NT2/D1 (cell line): ENCODE results near the gene OR4D5.

ENCODE experiments used
- DNase-seq: peaks from one replicate; pipeline ENCODE4 v3.0.0-alpha.2; 2011; ENCODE audit warnings: low read depth, low spot score
- H3K27me3 ChIP-seq: 2 replicates; pipeline ENCODE4 v1.6.0; 2011; ENCODE audit warnings: mild to moderate bottlenecking; ENCODE audit not compliant: insufficient read length, insufficient read depth
- H3K36me3 ChIP-seq: 2 replicates; pipeline ENCODE4 v1.6.1; 2011; ENCODE audit warnings: mild to moderate bottlenecking, low read length, mixed read lengths; ENCODE audit not compliant: insufficient read depth, insufficient read length
- H3K4me1 ChIP-seq: 2 replicates; pipeline ENCODE4 v1.5.1; 2011; ENCODE audit not compliant: insufficient read depth, insufficient read length
- H3K4me3 ChIP-seq: 2 replicates; pipeline ENCODE4 v1.5.1; 2011; ENCODE audit warnings: low read depth; ENCODE audit not compliant: insufficient read length
- H3K9ac ChIP-seq: 2 replicates; pipeline ENCODE4 v1.6.0; 2011; ENCODE audit warnings: low read depth; ENCODE audit not compliant: insufficient read length
- H3K9me3 ChIP-seq: 2 replicates; pipeline ENCODE4 v1.5.1; 2011; ENCODE audit warnings: mild to moderate bottlenecking, low read length; ENCODE audit not compliant: insufficient read depth
- SUZ12 ChIP-seq: IDR thresholded peaks from 2 replicates; pipeline ENCODE4 v1.6.1; 2011; ENCODE audit not compliant: insufficient read length, insufficient read depth; ENCODE audit errors: extremely low read depth
- YY1 ChIP-seq: IDR thresholded peaks from 2 replicates; pipeline ENCODE4 v1.6.1; 2011; ENCODE audit not compliant: insufficient read length, insufficient read depth
- ZNF274 ChIP-seq: IDR thresholded peaks from 2 replicates; pipeline ENCODE4 v1.6.1; 2011; ENCODE audit warnings: mild to moderate bottlenecking, low read depth, low read length

Gene OR4D5

DNA sequence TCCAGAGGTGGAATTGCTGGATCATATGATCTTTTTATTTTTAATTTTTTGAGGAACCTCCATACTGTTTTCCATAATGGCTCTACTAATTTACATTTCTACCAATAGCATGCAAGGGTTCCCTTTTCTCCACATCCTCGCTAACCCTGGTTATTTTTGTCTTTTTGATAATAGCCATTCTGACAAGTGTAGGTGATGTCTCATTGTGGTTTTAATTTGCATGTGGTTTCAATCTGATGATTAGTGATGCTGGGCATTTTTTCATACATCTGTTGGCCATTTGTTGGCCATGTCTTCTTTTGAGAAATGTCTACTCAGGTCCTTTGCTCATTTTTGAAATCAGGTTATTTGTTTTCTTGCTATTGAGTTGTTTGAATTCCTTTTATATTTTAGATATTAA, 15.4 kb upstream of the OR4D5 start:
- H3K9ac ChIP-seq: no peak overlapping the region
- H3K4me3 ChIP-seq: no peak overlapping the region
- no peaks in the 10 kb centered on the region for H3K9me3 ChIP-seq
- H3K27me3 ChIP-seq: no peaks in the 10 kb centered on the region
- H3K36me3 ChIP-seq: no peaks in the 10 kb centered on the region
- H3K4me1 ChIP-seq: no peaks in the 10 kb centered on the region
- TF ChIP-seq SUZ12: no peak
- no peak for TF ChIP-seq ZNF274
- TF ChIP-seq YY1: no peak
- no peak for DNase-seq

DNA sequence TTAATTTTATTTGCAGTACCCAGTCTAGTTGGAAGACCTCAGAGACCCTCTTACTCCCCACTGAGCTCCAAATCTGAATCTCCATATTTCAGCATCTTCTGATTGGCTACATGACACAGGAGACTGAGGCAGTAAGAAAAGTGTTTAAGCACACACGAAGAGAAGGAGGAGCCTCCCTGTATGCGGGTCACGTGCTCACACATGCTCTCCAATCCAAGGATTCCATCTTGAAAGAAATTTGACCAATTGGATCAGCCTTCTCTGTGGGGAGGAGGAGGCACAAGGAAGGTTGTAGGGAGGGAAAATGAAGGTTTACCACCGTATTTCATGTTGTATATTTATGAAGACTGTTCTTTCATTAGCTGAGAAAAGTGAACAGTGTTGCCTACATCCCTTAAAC, 3.0 kb downstream of the OR4D5 start:
- Histone ChIP-seq H3K27me3 (no peaks in the 10 kb centered on the region), H3K4me3 (no peak overlapping the region), H3K4me1 (no peaks in the 10 kb centered on the region), H3K9ac (no peak overlapping the region), H3K36me3 (no peaks in the 10 kb centered on the region), H3K9me3 (no peaks in the 10 kb centered on the region)
- TF ChIP-seq ZNF274 (no peak), SUZ12 (no peak), YY1 (no peak)
- no peak for DNase-seq

DNA sequence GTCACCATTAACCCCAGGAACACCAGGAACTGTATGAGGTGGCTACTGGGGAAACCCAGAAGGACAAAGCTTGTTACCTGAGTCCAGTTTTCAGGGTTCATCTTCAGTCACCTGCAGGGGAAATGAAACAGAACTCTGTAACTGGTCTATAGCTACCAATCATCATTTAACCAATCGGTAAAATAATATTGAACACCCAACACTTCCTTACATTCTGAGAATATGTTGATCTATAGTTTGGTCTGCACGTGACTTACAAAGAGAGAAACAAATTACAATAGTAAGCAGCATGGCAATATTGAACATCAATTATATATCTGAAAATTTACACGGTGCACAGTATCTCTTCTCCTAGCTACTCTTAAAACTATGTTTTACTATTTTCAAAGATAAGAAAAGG, 4.3 kb downstream of the OR4D5 start, which contains the start of gene OR6T1:
Gene OR6T1, minus strand, starts transcription at position 101 of the 400 bp plus-strand sequence. Its CDS starts 0 bp downstream, at position 101.
- DNase-seq: no peak
- Histone ChIP-seq H3K4me1 (no peaks in the 10 kb centered on the region), H3K4me3 (no peak within 1 kb of the TSS), H3K27me3 (no peaks in the 10 kb centered on the region), H3K36me3 (no peaks in the 10 kb centered on the region), H3K9me3 (no peaks in the 10 kb centered on the region), H3K9ac (no peak within 1 kb of the TSS)
- no peak for TF ChIP-seq ZNF274
- no peak for TF ChIP-seq SUZ12
- no peak for TF ChIP-seq YY1

DNA sequence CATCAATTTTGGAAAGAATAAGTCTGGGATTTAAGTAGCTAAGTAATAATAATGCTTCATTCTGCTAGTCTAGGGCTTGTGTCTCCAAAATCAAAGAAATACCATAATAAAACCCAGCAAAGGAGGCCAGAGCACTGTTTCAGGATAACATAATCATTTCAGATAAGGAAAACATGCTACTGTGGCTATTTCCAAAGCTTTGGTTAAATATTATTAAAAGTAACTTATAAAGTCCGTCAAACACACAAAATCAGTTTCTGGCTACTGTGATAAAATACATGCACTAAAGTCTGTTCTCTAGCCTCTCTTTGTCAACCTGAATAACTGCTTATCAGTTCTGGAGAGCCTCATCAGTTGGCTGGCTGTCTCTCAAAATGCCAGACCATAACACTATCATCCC, 5.7 kb downstream of the OR4D5 start:
- H3K27me3 ChIP-seq: no peaks in the 10 kb centered on the region
- no peak overlapping the region for H3K4me3 ChIP-seq
- no peak for TF ChIP-seq YY1
- no peaks in the 10 kb centered on the region for H3K4me1 ChIP-seq
- DNase-seq: no peak
- no peak overlapping the region for H3K9ac ChIP-seq
- no peaks in the 10 kb centered on the region for H3K36me3 ChIP-seq
- H3K9me3 ChIP-seq: no peaks in the 10 kb centered on the region

DNA sequence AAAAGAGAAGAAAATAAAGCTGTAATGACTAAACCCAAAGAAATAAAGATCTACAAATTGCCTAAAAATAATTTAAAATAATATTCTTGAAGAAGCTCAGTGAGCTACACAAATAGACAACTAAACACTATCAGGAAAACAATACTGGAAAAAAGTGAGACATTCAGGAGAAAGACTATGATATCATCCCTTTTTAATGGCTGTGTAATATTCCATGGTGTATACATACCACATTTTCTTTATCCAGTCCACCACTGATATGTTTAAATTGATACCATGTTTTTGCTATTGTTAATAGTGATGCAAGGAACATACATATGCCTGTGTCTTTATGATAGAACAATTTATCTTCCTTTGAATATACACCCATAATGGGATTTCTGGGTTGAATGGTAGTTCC, 17.3 kb downstream of the OR4D5 start:
- no peak for DNase-seq
- Histone ChIP-seq H3K9me3 (no peaks in the 10 kb centered on the region), H3K4me1 (no peaks in the 10 kb centered on the region), H3K27me3 (no peaks in the 10 kb centered on the region), H3K36me3 (no peaks in the 10 kb centered on the region), H3K9ac (no peak overlapping the region), H3K4me3 (no peak overlapping the region)
- no peak for TF ChIP-seq YY1
- no peak for TF ChIP-seq SUZ12
- TF ChIP-seq ZNF274: no peak

DNA sequence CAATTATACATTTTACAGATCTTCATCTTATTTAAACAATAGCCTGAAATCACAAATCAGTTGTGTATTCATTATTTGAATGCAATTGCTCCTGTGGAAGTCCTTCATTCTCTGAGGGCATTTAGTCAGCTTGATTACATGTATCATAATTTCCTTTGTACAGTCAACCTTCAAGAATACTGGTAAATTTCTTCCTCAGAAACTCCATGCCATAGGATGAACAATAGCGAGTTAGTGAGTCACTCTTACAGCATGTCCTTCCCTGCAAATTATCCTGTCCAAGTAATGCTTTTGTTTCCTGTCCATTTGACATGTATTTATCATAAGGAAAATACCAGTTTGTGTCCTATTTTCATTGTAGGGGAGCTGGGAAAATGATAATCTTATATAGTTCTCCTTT, 34.4 kb downstream of the OR4D5 start:
- Histone ChIP-seq H3K9me3 (no peaks in the 10 kb centered on the region), H3K4me1 (no peaks in the 10 kb centered on the region), H3K36me3 (no peaks in the 10 kb centered on the region), H3K27me3 (no peaks in the 10 kb centered on the region), H3K4me3 (no peak overlapping the region), H3K9ac (no peak overlapping the region)
- DNase-seq: no peak
- no peak for TF ChIP-seq SUZ12
- no peak for TF ChIP-seq YY1
- TF ChIP-seq ZNF274: no peak

DNA sequence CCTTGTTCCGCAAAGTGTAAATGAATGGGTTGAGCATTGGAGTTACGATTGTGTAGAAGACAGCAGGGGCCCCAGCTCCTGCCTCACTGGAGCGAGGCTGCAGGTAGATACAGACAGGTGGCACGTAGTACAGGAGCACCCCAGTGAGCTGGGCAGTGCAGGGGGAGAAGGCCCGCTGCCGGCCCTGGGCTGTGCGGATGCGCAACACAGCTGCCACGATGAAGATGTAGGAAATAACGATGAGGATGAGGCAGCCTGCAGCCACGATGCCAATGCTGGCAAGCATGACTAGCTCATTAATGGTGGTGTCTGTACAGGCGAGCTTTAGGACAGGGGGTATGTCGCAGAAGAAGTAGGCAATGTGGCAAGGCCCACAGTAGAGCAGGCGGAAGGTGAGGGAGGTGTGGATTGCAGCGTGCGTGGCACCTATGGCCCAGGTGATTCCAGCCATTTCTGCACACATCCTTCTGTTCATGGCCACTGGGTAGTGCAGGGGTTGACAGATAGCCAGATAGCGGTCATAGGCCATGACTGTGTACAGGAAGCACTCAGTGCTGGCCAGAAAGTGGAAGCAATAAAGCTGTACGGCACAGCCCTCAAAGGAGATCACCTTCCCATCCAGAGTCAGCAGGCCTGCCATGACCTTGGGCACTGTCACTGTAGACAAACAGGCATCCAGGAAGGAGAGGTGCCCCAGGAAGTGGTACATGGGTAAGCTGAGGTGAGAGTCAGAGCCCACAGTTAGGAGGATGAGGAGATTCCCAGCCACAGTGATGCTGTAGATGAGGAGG, 37.5 kb downstream of the OR4D5 start:
- Histone ChIP-seq H3K36me3 (no peaks in the 10 kb centered on the region), H3K27me3 (no peaks in the 10 kb centered on the region), H3K4me1 (no peaks in the 10 kb centered on the region), H3K9me3 (no peaks in the 10 kb centered on the region), H3K4me3 (no peak overlapping the region), H3K9ac (no peak overlapping the region)
- TF ChIP-seq ZNF274 (no peak), YY1 (no peak), SUZ12 (no peak)
- DNase-seq: no peak
